A549 (cell line): ENCODE results near the gene PRDM2.

Experiments
- CHD2 ChIP-seq: fragments of 150-350 bp; IDR thresholded peaks from 2 replicates; pipeline ENCODE4 v1.6.1; 2014; ENCODE audit warnings: low read length; ENCODE audit not compliant: partially characterized antibody
- CTCF ChIP-seq: fragments of >200 bp; sonication (Bioruptor Twin); formaldehyde crosslinking; IDR thresholded peaks from 3 replicates; pipeline ENCODE4 v1.5.1; 2016
- RAD21 ChIP-seq, 2 experiments: fragments of >200 bp in 1 of 2; sonication (Bioruptor Twin) in 1 of 2; formaldehyde crosslinking in 1 of 2; IDR thresholded peaks in 1 of 2; conservative IDR thresholded peaks in 1 of 2; 2 replicates in 1 of 2; 3 replicates in 1 of 2; pipeline ENCODE4 v1.6.1; 2012 to 2018; ENCODE audit warnings: inconsistent platforms in 1 of 2

- TF ChIP-seq CHD2, result no peak
- no peak for TF ChIP-seq CTCF
- no peak for TF ChIP-seq RAD21 (conservative IDR thresholded peaks at IDR 0.05 in 1 of 2, IDR thresholded peaks at IDR 0.05 in 1 of 2)
These were observed 160.0 kb downstream of the PRDM2 start for GRCh38 chr1:13860031-13860430.
